ENCODE measurements around the gene TMEM200A.

DNA sequence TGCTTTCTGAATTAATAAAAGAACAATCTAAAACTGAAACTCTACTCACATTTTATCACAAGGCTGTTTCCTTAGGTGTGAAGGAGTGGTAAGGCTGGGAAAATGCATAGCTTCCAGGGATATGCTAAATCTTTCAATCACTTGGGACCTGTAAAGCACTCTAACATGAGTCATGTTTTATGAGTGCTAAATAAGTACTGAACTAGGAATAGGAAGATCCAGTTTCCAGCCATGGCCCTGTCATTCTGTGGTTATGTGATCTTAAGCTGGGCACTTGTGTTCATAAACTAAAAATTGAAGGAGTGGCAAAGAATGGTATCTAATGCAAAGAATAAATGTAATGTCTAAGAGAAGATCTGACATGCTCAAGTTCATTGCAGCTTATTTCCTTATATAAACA, 6.1 kb upstream of the TMEM200A start:
- no peak for TF ChIP-seq POLR2A (IDR thresholded peaks at IDR 0.05)
- TF ChIP-seq POLR2AphosphoS5 (IDR thresholded peaks at IDR 0.05), result no peak
- TF ChIP-seq, protein P1, sequence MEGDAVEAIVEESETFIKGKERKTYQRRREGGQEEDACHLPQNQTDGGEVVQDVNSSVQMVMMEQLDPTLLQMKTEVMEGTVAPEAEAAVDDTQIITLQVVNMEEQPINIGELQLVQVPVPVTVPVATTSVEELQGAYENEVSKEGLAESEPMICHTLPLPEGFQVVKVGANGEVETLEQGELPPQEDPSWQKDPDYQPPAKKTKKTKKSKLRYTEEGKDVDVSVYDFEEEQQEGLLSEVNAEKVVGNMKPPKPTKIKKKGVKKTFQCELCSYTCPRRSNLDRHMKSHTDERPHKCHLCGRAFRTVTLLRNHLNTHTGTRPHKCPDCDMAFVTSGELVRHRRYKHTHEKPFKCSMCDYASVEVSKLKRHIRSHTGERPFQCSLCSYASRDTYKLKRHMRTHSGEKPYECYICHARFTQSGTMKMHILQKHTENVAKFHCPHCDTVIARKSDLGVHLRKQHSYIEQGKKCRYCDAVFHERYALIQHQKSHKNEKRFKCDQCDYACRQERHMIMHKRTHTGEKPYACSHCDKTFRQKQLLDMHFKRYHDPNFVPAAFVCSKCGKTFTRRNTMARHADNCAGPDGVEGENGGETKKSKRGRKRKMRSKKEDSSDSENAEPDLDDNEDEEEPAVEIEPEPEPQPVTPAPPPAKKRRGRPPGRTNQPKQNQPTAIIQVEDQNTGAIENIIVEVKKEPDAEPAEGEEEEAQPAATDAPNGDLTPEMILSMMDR (IDR thresholded peaks at IDR 0.05), result no peak
